ENCODE measurements around the gene KCNB1.

DNA sequence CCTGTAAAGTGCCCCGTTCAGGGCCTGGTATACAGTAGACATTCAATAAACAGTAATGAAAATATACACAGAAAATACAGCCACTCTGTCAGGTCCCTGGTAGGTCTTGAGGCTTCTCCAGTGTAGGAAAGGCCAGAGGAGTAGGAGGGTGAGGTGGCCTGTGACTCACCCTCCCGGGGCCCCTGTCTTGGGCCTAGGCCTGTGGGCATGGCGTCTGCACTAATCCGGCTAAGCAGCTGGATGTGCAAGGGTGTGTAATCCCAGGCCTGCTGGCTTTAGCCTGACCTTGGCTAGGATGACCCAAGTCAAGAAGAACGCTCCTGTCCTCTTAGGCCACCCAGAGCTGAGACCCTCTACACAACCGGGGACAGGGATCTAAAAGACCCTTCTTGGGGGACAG is 84.9 kb downstream of the KCNB1 start:
- TF ChIP-seq EP300 (IDR thresholded peaks at IDR 0.05) (no peak), POLR2AphosphoS5 (IDR thresholded peaks at IDR 0.05) (no peak), POLR2A (IDR thresholded peaks at IDR 0.05) (no peak)

All from stomach (tissue), 4 donors.